ENCODE data around the gene PHLDA3.

PHLDA3 gene

DNA sequence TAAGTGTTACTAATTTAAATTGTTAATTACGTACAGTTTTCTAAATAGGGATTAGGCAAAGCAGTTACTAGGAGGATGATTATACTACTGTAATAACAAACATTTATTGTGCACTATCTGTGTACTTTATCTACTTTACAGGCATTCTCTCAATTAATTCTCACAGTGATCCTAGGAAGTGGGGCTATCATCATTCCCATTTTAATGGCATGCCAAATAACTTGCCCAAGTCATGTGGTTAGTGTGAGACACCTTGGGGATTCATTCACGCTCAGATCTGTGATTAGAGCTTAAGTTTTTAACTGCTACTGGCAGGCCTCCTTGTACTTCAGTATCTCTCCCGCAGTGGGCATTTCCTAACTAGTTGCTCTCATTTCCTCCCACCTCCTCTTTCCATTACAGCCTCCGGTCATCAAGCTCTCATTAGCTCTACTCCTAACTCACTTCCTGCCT lies 11.5 kb downstream of the PHLDA3 start:
- H3K36me3 ChIP-seq: no peaks in the 10 kb centered on the region
- H3K4me3 ChIP-seq: no peak overlapping the region
- H3K27ac ChIP-seq: peak overlapping the region; percentile 10 to 53
- H3K4me1 ChIP-seq: peaks cover 0 to 41% (median 27%) of the 10 kb centered on the region in 4 donors
- DNase-seq: no peak
- TF ChIP-seq, protein P1, sequence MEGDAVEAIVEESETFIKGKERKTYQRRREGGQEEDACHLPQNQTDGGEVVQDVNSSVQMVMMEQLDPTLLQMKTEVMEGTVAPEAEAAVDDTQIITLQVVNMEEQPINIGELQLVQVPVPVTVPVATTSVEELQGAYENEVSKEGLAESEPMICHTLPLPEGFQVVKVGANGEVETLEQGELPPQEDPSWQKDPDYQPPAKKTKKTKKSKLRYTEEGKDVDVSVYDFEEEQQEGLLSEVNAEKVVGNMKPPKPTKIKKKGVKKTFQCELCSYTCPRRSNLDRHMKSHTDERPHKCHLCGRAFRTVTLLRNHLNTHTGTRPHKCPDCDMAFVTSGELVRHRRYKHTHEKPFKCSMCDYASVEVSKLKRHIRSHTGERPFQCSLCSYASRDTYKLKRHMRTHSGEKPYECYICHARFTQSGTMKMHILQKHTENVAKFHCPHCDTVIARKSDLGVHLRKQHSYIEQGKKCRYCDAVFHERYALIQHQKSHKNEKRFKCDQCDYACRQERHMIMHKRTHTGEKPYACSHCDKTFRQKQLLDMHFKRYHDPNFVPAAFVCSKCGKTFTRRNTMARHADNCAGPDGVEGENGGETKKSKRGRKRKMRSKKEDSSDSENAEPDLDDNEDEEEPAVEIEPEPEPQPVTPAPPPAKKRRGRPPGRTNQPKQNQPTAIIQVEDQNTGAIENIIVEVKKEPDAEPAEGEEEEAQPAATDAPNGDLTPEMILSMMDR (IDR thresholded peaks at IDR 0.05): no peak
- intact Hi-C loops (cut with DNase I; ENCODE audit: low total_unique reads): loop anchor here (10.0 kb wide), 1 partner anchor 257 kb away; no protein-coding TSS in a partner anchor
- no peaks in the 10 kb centered on the region for H3K27me3 ChIP-seq
- no peaks in the 10 kb centered on the region for H3K9me3 ChIP-seq

DNA sequence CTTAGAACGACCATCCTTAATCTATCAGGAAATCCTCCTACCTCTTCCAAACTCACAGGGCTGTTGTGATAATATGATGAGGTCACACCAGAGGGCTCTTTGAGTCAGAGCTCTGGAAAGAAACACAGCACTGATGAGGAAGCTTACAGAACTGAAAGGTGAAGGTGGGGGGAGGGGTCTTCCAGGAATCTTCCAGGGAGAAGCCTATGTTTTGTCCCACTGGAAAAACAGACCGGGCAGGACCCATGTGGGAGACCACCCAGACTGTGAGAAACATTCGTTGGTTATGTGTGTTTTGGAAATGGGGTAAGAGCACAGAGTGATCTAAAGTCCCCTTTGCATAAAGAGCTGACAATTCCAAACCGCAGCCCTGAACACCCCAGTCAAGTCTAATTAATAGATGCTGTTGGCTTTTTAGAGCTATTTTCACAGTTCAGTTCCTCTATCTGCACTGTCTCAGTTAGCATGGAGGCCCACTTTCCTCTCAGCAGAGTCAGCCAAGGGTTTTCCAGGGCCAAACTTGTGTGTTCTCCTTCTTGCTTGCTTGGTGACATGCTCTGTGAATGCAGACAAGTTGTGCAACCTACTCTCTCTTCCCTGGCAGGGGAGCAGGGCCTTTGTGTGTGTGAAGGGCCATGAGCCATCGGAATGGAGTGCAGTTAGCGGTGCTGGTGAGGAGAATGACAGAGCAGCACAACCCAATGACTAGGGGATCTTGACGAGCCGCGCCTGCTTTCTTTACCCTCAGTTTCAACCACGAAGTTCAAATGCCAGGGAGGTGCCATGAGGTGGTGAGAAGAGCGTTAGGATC lies 12.3 kb downstream of the PHLDA3 start:
- TF ChIP-seq, protein P1 (IDR thresholded peaks at IDR 0.05): no peak
- Histone ChIP-seq H3K36me3 (no peaks in the 10 kb centered on the region), H3K4me3 (no peak overlapping the region), H3K27me3 (no peaks in the 10 kb centered on the region), H3K27ac (peak overlapping the region; percentile 10 to 53), H3K4me1 (peaks cover 0 to 33% (median 20%) of the 10 kb centered on the region in 4 donors), H3K9me3 (no peaks in the 10 kb centered on the region)
- intact Hi-C loops (cut with DNase I; ENCODE audit: low total_unique reads): loop anchor here (10.0 kb wide), 1 partner anchor 258 kb away; no protein-coding TSS in a partner anchor
- peak; percentile 86 to 92 for DNase-seq

DNA sequence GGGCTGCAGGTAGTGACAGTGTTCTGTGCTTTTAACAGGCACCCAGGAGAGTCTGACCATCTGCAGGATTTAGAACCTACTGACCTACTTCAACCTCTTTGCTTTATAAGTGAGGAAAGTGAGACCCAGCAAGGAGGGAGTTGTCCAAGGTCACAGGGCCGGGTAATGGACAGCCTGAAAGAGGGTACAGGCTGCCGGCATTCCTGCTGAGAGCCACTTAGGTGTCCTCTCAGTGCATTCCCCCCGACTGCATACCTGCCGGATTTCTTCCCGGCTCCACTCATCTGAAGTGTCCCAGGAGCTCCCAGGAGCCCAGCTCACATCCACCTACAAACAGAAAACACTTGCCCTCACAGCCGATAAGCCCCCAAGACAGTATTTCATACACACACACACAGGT lies 13.9 kb downstream of the PHLDA3 start:
- Histone ChIP-seq H3K4me3 (no peak overlapping the region), H3K36me3 (no peaks in the 10 kb centered on the region), H3K9me3 (no peaks in the 10 kb centered on the region), H3K27me3 (no peaks in the 10 kb centered on the region), H3K27ac (no peak overlapping the region), H3K4me1 (peaks cover 0 to 27% (median 15%) of the 10 kb centered on the region in 4 donors)
- TF ChIP-seq, protein P1 (IDR thresholded peaks at IDR 0.05): no peak
- DNase-seq: peak in 1 of 2 donors; percentile 53
- intact Hi-C loops (cut with DNase I; ENCODE audit: low total_unique reads): loop anchor here (10.0 kb wide), 1 partner anchor 260 kb away; no protein-coding TSS in a partner anchor

DNA sequence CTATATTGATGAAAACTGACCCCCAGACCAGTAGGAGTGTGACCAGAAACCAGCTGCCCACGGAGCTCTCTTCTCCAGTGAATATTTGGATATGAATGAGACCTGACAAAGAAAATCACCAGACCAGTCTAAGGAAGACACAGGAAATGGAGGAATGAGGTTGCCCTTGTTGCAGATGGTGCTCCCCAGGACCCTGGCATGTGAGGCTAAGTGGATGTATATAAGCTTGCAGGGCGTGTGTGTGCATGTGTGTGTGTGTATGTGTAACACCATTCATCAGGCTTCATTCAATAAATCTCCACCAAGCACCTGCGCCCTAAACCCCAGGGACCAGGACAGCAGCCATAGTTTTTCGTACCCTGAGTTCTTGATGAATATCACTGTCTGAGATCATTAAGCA lies 14.4 kb downstream of the PHLDA3 start:
- Histone ChIP-seq H3K4me1 (peaks cover 0 to 22% (median 14%) of the 10 kb centered on the region in 4 donors), H3K27me3 (no peaks in the 10 kb centered on the region), H3K36me3 (no peaks in the 10 kb centered on the region), H3K9me3 (no peaks in the 10 kb centered on the region), H3K4me3 (no peak overlapping the region), H3K27ac (no peak overlapping the region)
- intact Hi-C loops (cut with DNase I; ENCODE audit: low total_unique reads): loop anchor here (10.0 kb wide), 1 partner anchor 260 kb away; no protein-coding TSS in a partner anchor
- peak in 1 of 2 donors; percentile 17 for DNase-seq
- TF ChIP-seq, protein P1 (IDR thresholded peaks at IDR 0.05): no peak

DNA sequence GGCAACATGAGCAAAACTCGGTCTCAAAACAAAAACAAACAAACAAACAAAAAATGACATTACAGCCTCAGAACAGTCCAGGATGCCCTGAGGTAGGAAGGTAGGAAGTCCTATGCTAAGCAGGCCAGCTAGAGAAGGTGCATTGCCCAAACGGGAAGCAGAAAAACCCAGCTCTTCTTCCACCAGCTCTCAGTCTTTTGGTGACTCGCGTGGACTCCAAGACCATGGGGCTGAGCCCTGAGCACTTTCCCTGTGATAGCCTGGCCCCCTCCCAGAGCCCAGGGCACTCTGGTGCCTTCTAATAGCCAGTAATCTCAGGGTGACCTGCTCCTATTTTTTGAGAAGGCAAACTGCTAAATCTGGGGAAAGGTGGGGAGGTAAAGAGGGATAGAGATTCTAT lies 16.1 kb downstream of the PHLDA3 start:
- TF ChIP-seq, protein P1 (IDR thresholded peaks at IDR 0.05): no peak
- intact Hi-C loops (cut with DNase I; ENCODE audit: low total_unique reads): loop anchor here (10.0 kb wide), 1 partner anchor 262 kb away; no protein-coding TSS in a partner anchor
- Histone ChIP-seq H3K9me3 (no peaks in the 10 kb centered on the region), H3K36me3 (no peaks in the 10 kb centered on the region), H3K27ac (no peak overlapping the region), H3K4me3 (no peak overlapping the region), H3K4me1 (peaks cover 0 to 31% (median 19%) of the 10 kb centered on the region in 4 donors), H3K27me3 (no peaks in the 10 kb centered on the region)
- DNase-seq: peak in 1 of 2 donors; percentile 15
